GM12878 (cell line): ENCODE results near the gene SH2D3A. TPM values are rescaled to one million over a fixed set of nuclear protein-coding genes. Genes with fewer than 3 reads are reported as not detected.
"Not testable (repeated sequence)": the region's sequence is repeated elsewhere in the genome, so short reads cannot be mapped to it uniquely, and the experiment has no call there.

ENCODE experiments used
- ATAC-seq: fragments of 200-7000 bp; cut with Tn5 transposase; 3 replicates; pipeline ENCODE4 v1.9.1; 2020; ENCODE audit warnings: mild to moderate bottlenecking, moderate library complexity
- BruUV-seq: library from RNA; stranded (reverse); fragments of 400-500 nt; replicated peaks from 2 replicates; lab custom pipeline; 2021; lab: Mats Ljungman, UMichigan
- CTCF ChIA-PET: fragments of 300-600 bp; sonication (Branson Sonifier 250); formaldehyde crosslinking; extraction: SDS; loops from one replicate; lab custom pipeline; 2021; ENCODE audit warnings: inconsistent platforms; lab: Yijun Ruan, JAX
- POLR2A ChIA-PET: fragments of 350-600 bp; formaldehyde crosslinking; extraction: SDS; loops from one replicate; lab custom pipeline; 2021; ENCODE audit warnings: inconsistent platforms; lab: Charles Lee
- RAD21 ChIA-PET: fragments of 300-600 bp; sonication (Branson Sonifier 250); formaldehyde crosslinking; loops from one replicate; lab custom pipeline; 2023; ENCODE audit warnings: antibody characterized with exemption; ENCODE audit not compliant: unreplicated experiment; lab: Charles Lee
- SMC1A ChIA-PET: fragments of 300-600 bp; sonication (Branson Sonifier 250); formaldehyde crosslinking; loops from one replicate; lab custom pipeline; 2023; ENCODE audit not compliant: unreplicated experiment, uncharacterized antibody; lab: Charles Lee
- DNase-seq: peaks from one replicate; pipeline ENCODE4 v3.0.0-alpha.2; 2011; ENCODE audit warnings: low read depth, low spot score
- FAIRE-seq: peaks from 3 replicates; lab custom pipeline; 2011; peaks lifted over from hg19 to GRCh38; lab: Jason Lieb, UNC
- H2AFZ ChIP-seq: 2 replicates; pipeline ENCODE4 v1.6.0; 2011; ENCODE audit warnings: low read depth, low read length, control low read depth; ENCODE audit not compliant: control insufficient read depth
- H3K27ac ChIP-seq: 2 replicates; pipeline ENCODE4 v1.5.1; 2011; ENCODE audit warnings: control low read depth; ENCODE audit not compliant: control insufficient read depth, insufficient read depth
- H3K27me3 ChIP-seq, 2 experiments: replicated peaks in 1 of 2; 2 replicates each; pipeline versions ENCODE4 v1.6.0 to v1.6.1; 2011; ENCODE audit warnings: low read length in 1 of 2; ENCODE audit not compliant: control insufficient read depth in 2 of 2, insufficient read depth in 2 of 2
- H3K36me3 ChIP-seq, 2 experiments: 2 replicates each; pipeline ENCODE4 v1.5.1; 2011; ENCODE audit warnings: low read length in 1 of 2; ENCODE audit not compliant: control insufficient read depth in 2 of 2, insufficient read depth in 2 of 2
- H3K4me1 ChIP-seq: 2 replicates; pipeline ENCODE4 v1.6.1; 2011; ENCODE audit warnings: mild to moderate bottlenecking, low read length, moderate library complexity, mixed read lengths; ENCODE audit not compliant: control insufficient read depth, insufficient read depth
- H3K4me2 ChIP-seq: 2 replicates; pipeline ENCODE4 v1.6.0; 2011; ENCODE audit warnings: control low read depth; ENCODE audit not compliant: control insufficient read depth, insufficient read depth
- H3K4me3 ChIP-seq: fragments of 200-600 bp; sonication (generic); 2 replicates; pipeline ENCODE4 v1.5.1; 2016
- H3K79me2 ChIP-seq: 2 replicates; pipeline ENCODE4 v1.6.0; 2011; ENCODE audit warnings: low read length; ENCODE audit not compliant: control insufficient read depth, insufficient read depth
- H3K9ac ChIP-seq: 2 replicates; pipeline ENCODE4 v1.8.0; 2011; ENCODE audit warnings: low read length, control low read depth, mixed read lengths; ENCODE audit not compliant: control insufficient read depth, insufficient read depth
- H3K9me3 ChIP-seq: replicated peaks from 3 replicates; pipeline ENCODE4 v1.5.1; 2011; ENCODE audit warnings: mild to moderate bottlenecking, low read length; ENCODE audit not compliant: control insufficient read depth, insufficient read depth
- H4K20me1 ChIP-seq: 2 replicates; pipeline ENCODE4 v1.6.0; 2011; ENCODE audit not compliant: control insufficient read depth, insufficient read depth
- BMI1 ChIP-seq: fragments of 450-650 bp; IDR thresholded peaks from 2 replicates; pipeline ENCODE4 v1.6.1; 2016; ENCODE audit warnings: mild to moderate bottlenecking, moderate library complexity, borderline replicate concordance
- HDGF ChIP-seq: fragments of 450-650 bp; IDR thresholded peaks from 2 replicates; pipeline ENCODE4 v1.6.1; 2016; ENCODE audit warnings: antibody characterized with exemption
- SMAD1 ChIP-seq: fragments of 450-650 bp; IDR thresholded peaks from 2 replicates; pipeline ENCODE4 v1.6.1; 2018; ENCODE audit warnings: mild to moderate bottlenecking, low read depth; ENCODE audit not compliant: partially characterized antibody
- SREBF2 ChIP-seq: IDR thresholded peaks from 2 replicates; pipeline ENCODE4 v1.6.1; 2012; ENCODE audit warnings: mild to moderate bottlenecking, low read length
- WGBS: methylation state at CpG from one replicate; pipeline ENCODE4 v1.1.6; 2016; ENCODE audit warnings: low lambda C conversion rate; ENCODE audit not compliant: insufficient replicate concordance, insufficient coverage; ENCODE audit errors: missing lambda C conversion rate; 5-methylcytosine and 5-hydroxymethylcytosine counted together
- in situ Hi-C: fragments of 300-500 bp; cut with MboI; formaldehyde crosslinking; loops from 9 replicates; pipeline ENCODE4 v1.14.3; 2018; ENCODE audit warnings: mixed read lengths
- intact Hi-C: fragments of 100-400 bp; cut with micrococcal nuclease; formaldehyde crosslinking; loops from one replicate; pipeline ENCODE4 v1.14.2; 2022; ENCODE audit not compliant: unreplicated experiment
- polyA plus RNA-seq, 11 experiments: library from polyadenylated mRNA; depleted of rRNA in 4 of 11; unstranded in 6 of 11; stranded (reverse) in 5 of 11; fragments of >200 nt; fragmentation: Nextera tagmentation in 4 of 11; fragmentation: Illumina TruSeq in 1 of 11; extraction: Ambion mirVana in 4 of 11; extraction: Trizol in 1 of 11; gene quantifications; 1 replicate in 1 of 11; 2 replicates in 10 of 11; pipeline versions ENCODE4 v1.2.1 to v1.2.3, GENCODE V29; 2011 to 2016; ENCODE audit warnings: inconsistent platforms in 2 of 11, missing spikeins in 2 of 11, low read depth in 1 of 11
- total RNA-seq, 4 experiments: library from RNA; depleted of rRNA in 3 of 4; stranded (reverse); fragments of >200 nt in 3 of 4; fragmentation: Illumina TruSeq in 1 of 4; extraction: Trizol in 1 of 4; gene quantifications; 2 replicates each; pipeline versions ENCODE4 v1.2.1 to v1.2.3, GENCODE V29; 2013 to 2021
- TF ChIP-seq, protein P1 (sequence below): fragments of 450-650 bp; IDR thresholded peaks from 2 replicates; pipeline ENCODE4 v1.6.1; 2017; ENCODE audit warnings: mild to moderate bottlenecking, low read depth, inconsistent platforms; ENCODE audit not compliant: poor library complexity, severe bottlenecking

Gene SH2D3A
- total and polyA plus RNA-seq, 10 of the 15 experiments (the other 5 are each of a cell fraction or from before 2014, with no cell fraction given): 0.77 to 24.4 (median 9.5) TPM

DNA sequence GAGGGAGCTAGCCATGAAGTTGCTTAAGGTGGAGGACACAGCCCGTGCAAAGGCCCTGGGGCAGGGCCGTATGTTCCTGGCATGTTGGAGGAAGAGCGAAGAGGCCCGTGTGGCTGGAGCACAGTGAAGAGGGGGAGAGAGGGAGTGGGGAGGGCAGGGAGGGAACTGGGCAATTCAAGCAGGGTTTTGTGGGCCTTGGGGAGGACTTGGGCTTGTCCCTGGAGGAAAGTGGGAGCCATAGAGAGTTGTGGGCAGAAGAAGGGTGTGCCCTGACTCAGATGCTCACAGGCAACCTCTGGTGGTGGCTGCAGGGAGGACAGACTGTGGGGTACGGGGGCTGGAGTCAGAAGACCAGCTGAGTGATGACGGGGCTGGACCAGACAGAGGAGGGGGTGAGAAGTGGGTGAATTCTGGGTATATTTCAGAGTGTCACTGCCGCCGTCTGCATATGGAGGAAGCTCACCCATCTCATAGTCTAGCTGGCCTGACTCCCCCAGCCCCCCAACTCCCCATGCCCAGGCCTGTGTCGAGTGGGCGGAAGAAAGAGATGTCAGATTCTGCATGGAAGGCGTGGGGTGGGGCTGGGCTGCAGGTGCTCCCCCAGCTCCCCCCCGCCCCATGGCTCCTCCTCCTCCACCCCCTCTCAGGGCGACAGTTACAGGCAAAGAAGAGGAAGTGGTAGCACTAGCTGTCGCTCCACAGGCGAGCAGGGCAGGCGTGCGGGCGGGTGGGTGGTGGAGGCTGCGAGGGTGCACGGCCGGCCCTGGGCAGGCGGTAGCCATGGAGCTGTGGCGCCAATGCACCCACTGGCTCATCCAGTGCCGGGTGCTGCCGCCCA is 5.0 kb upstream of the SH2D3A start, which contains the start of gene VAV1 (continued):
- no peak for TF ChIP-seq SMAD1
- TF ChIP-seq, protein P1, sequence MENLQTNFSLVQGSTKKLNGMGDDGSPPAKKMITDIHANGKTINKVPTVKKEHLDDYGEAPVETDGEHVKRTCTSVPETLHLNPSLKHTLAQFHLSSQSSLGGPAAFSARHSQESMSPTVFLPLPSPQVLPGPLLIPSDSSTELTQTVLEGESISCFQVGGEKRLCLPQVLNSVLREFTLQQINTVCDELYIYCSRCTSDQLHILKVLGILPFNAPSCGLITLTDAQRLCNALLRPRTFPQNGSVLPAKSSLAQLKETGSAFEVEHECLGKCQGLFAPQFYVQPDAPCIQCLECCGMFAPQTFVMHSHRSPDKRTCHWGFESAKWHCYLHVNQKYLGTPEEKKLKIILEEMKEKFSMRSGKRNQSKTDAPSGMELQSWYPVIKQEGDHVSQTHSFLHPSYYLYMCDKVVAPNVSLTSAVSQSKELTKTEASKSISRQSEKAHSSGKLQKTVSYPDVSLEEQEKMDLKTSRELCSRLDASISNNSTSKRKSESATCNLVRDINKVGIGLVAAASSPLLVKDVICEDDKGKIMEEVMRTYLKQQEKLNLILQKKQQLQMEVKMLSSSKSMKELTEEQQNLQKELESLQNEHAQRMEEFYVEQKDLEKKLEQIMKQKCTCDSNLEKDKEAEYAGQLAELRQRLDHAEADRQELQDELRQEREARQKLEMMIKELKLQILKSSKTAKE: no peak
- no peak for TF ChIP-seq BMI1
- 0 out of 2 replicates have a peak, but pooled peaks have one; percentile 28 for TF ChIP-seq HDGF
- no peak for TF ChIP-seq SREBF2

DNA sequence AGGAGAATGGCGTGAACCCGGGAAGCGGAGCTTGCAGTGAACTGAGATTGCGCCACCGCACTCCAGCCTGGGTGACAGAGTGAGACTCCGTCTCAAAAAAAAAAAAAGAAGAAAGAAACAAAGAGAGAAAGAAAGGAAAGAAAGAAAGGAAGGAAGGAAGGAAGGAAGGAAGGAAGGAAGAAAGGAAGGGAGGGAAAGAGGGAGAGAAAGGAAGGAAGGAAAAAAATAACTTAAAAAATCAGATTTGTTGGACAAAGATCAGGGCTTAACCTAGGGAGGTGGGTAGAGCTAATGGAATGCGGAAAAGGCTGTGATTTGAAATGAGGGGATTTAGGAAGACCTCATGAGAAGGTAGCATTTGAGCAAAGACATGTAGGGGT is 4.4 kb upstream of the SH2D3A start:
- in situ Hi-C loops, BruUV-seq, H3K9me3 ChIP-seq, DNase-seq, FAIRE-seq, H3K9ac ChIP-seq, H3K36me3 ChIP-seq, H3K27ac ChIP-seq, ATAC-seq, H3K4me2 ChIP-seq, H4K20me1 ChIP-seq, H3K27me3 ChIP-seq, H2AFZ ChIP-seq: not testable (repeated sequence)
- ChIA-PET SMC1A (interaction anchor here (0.7 to 5.0 kb wide), 9 partner anchors 20 to 171 kb away, joined by 3 to 36 read pairs (median 8); partner anchors contain the start of gene GPR108), POLR2A (interaction anchor here (0.7 to 4.3 kb wide), 7 partner anchors 10 to 399 kb away, joined by 3 to 72 read pairs (median 8); partner anchors contain the start of gene ALKBH7), RAD21 (interaction anchor here (0.7 to 8.3 kb wide), 6 partner anchors 8 to 255 kb away, joined by 3 to 98 read pairs (median 14); partner anchors contain the start of gene GPR108), CTCF (interaction anchor here (0.7 to 7.3 kb wide), 11 partner anchors 11 to 141 kb away, joined by 3 to 79 read pairs (median 4); partner anchors contain the start of gene GPR108)
- Histone ChIP-seq H3K4me1 (peaks cover 22% of the 10 kb centered on the region), H3K79me2 (peaks cover 37% of the 10 kb centered on the region), H3K4me3 (peak overlapping the region; percentile 96; the same call in 1 of the 2 replicates)
- 100% methylated on average over 1 of the region's 7 CpGs for WGBS
- intact Hi-C loops: loop anchor here (1.0 to 2.0 kb wide), 2 partner anchors 31 to 91 kb away; no protein-coding TSS in a partner anchor
